ENCODE data around the gene TIMP2.

DNA sequence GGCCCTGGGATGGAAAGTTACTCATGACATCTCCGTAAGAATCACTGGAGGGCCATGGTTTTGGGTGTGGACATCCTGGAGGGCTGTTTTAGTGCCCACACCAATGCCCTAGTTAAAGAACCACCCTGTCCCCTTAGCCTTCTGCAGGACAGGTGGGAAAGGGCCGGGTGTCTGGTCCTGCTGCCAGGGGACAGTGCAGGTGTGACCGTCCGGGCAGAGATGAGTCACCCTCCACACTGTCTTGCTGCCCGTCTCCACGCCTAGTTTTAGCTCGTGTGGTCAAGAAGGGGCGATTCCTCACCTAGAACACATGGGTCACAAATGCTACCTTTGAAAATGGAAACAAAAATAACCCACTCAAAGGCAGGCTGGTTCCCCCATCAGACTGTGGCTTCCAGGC is 39.2 kb downstream of the TIMP2 start:
- TF ChIP-seq CTCF (IDR thresholded peaks at IDR 0.05 in 4 of 5, conservative IDR thresholded peaks at IDR 0.05 in 1 of 5) = no peak
- no peak for TF ChIP-seq POLR2A (IDR thresholded peaks at IDR 0.05)
